ENCODE data around the gene DNAL4. TPM values are rescaled to one million over a fixed set of nuclear protein-coding genes. Genes with fewer than 3 reads are reported as not detected.

Gene DNAL4
- total RNA-seq, 1 experiment from 2014 or later = 8.3 TPM

DNA sequence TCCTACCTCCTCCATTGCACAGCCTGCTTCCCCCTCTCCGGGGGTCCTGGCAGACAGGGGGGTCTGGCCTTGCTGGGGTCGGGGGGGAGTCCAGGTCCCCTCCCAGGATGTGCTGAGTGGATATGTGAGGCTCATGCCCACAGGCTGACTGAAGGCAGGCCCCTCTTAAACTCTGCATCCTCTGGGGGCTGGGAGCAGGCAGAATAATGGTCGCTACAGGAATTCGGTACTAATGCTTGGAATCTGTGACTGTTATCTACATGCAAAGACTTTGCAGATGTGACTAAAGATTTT lies 36.5 kb downstream of the DNAL4 start:
- Histone ChIP-seq H2BK12ac (ENCODE audit: insufficient read length, low read depth, low read length) (no peak overlapping the region), H2BK5ac (ENCODE audit: insufficient read length, low read length) (no peak overlapping the region), H3K56ac (ENCODE audit: insufficient read length, low read depth, low read length) (no peak overlapping the region), H3K27ac (ENCODE audit: insufficient read length, low read depth, low read length) (no peak overlapping the region), H3K14ac (ENCODE audit: insufficient read depth, low read length) (no peak overlapping the region), H3K4me1 (ENCODE audit: insufficient read depth, low read length) (peaks cover 5% of the 10 kb centered on the region; the same call in 1 of the 2 replicates), H3K4ac (ENCODE audit: low read depth, low read length) (no peak overlapping the region), H3K79me1 (ENCODE audit: insufficient read depth, low read depth, low read length, poor library complexity, severe bottlenecking) (no peaks in the 10 kb centered on the region), H4K91ac (ENCODE audit: insufficient read length, low read depth, low read length) (no peak overlapping the region), H3K23ac (ENCODE audit: insufficient read length, low read depth, low read length) (no peak overlapping the region), H4K8ac (replicated peaks; ENCODE audit: insufficient read length, low read depth, low read length) (no peak overlapping the region), H2BK20ac (ENCODE audit: low read depth, low read length, poor library complexity, severe bottlenecking) (no peak overlapping the region), H2AFZ (ENCODE audit: low read length) (no peak overlapping the region), H3K23me2 (ENCODE audit: insufficient read length, low read depth, low read length, poor library complexity, severe bottlenecking) (peaks cover 9% of the 10 kb centered on the region), H2BK15ac (ENCODE audit: low read depth, low read length) (no peak overlapping the region), H3K27me3 (ENCODE audit: insufficient read depth, low read length) (no peaks in the 10 kb centered on the region; the same call in 1 of the 2 replicates), H2AK5ac (ENCODE audit: insufficient read length, low read length) (no peak overlapping the region), H3K79me2 (ENCODE audit: insufficient read depth, low read length) (no peaks in the 10 kb centered on the region), H2BK120ac (ENCODE audit: low read depth, low read length, poor library complexity, severe bottlenecking) (no peak overlapping the region), H3K18ac (ENCODE audit: insufficient read length, low read depth, low read length) (no peak overlapping the region), H3T11ph (ENCODE audit: low read length) (no peak overlapping the region), H3K9ac (ENCODE audit: extremely low read depth, insufficient read length, low read length) (no peak overlapping the region), H3K9me3 (ENCODE audit: control insufficient read depth, low read depth, low read length) (no peaks in the 10 kb centered on the region), H4K20me1 (ENCODE audit: control insufficient read depth, insufficient read depth, insufficient read length) (no peaks in the 10 kb centered on the region), H4K5ac (ENCODE audit: insufficient read length, low read depth, low read length) (no peak overlapping the region), H3K4me2 (ENCODE audit: insufficient read depth, insufficient read length, low read length) (no peak overlapping the region)
- H3K4me3 Mint-ChIP-seq = no peak overlapping the region
- WGBS (ENCODE audit: extremely low coverage, insufficient read length, low lambda C conversion rate) = no CpG with 5 or more reads among the region's 4 CpGs
- peaks cover 0 to 1% (median 0%) of the 10 kb centered on the region in 3 experiments; a peak in 2 of 7 replicates for H3K36me3 Mint-ChIP-seq (ENCODE audit: insufficient read depth in 1 of 3, low read depth in 3 of 3)
- peaks cover 5% of the 10 kb centered on the region for H3K27me3 Mint-ChIP-seq (ENCODE audit: low read depth)
- H3K27ac Mint-ChIP-seq = no peak overlapping the region
- no peaks in the 10 kb centered on the region for H3K9me3 Mint-ChIP-seq
- peaks cover 27 to 30% of the 10 kb centered on the region in 2 experiments for H3K4me1 Mint-ChIP-seq
- TF ChIP-seq, protein P1, sequence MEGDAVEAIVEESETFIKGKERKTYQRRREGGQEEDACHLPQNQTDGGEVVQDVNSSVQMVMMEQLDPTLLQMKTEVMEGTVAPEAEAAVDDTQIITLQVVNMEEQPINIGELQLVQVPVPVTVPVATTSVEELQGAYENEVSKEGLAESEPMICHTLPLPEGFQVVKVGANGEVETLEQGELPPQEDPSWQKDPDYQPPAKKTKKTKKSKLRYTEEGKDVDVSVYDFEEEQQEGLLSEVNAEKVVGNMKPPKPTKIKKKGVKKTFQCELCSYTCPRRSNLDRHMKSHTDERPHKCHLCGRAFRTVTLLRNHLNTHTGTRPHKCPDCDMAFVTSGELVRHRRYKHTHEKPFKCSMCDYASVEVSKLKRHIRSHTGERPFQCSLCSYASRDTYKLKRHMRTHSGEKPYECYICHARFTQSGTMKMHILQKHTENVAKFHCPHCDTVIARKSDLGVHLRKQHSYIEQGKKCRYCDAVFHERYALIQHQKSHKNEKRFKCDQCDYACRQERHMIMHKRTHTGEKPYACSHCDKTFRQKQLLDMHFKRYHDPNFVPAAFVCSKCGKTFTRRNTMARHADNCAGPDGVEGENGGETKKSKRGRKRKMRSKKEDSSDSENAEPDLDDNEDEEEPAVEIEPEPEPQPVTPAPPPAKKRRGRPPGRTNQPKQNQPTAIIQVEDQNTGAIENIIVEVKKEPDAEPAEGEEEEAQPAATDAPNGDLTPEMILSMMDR (conservative IDR thresholded peaks at IDR 0.05) = no peak
- no peak for DNase-seq
